Loucy (cell line): Measurements from ENCODE around the gene CACNA1C.

Experiments
- H2AFZ ChIP-seq: fragments of 200-600 bp; sonication (generic); 2 replicates; pipeline ENCODE4 v1.6.0; 2016; ENCODE audit warnings: antibody characterized with exemption, mild to moderate bottlenecking, low read length, moderate library complexity
- H3F3A ChIP-seq: fragments of 200-600 bp; 2 replicates; pipeline ENCODE4 v1.6.0; 2016; ENCODE audit warnings: antibody characterized with exemption, low read depth, mild to moderate bottlenecking
- H3K27me3 ChIP-seq: fragments of 200-600 bp; sonication (generic); 2 replicates; pipeline ENCODE4 v1.6.1; 2014; ENCODE audit warnings: low read length, mild to moderate bottlenecking; ENCODE audit not compliant: insufficient read depth, poor library complexity, severe bottlenecking
- H3K36me3 ChIP-seq: fragments of 200-600 bp; sonication (generic); 2 replicates; pipeline ENCODE4 v1.6.1; 2016; ENCODE audit warnings: low read length; ENCODE audit not compliant: insufficient read depth
- H3K4me1 ChIP-seq: fragments of 200-600 bp; sonication (generic); 2 replicates; pipeline ENCODE4 v1.5.1; 2014; ENCODE audit warnings: low read length, mild to moderate bottlenecking; ENCODE audit not compliant: insufficient read depth, poor library complexity, severe bottlenecking
- H3K4me2 ChIP-seq: fragments of 200-600 bp; sonication (generic); 2 replicates; pipeline ENCODE4 v1.6.0; 2014; ENCODE audit warnings: antibody characterized with exemption, low read length, low read depth, mild to moderate bottlenecking; ENCODE audit not compliant: poor library complexity, severe bottlenecking
- H3K4me3 ChIP-seq: fragments of 200-600 bp; sonication (generic); 2 replicates; pipeline ENCODE4 v1.5.1; 2014; ENCODE audit warnings: low read length, mild to moderate bottlenecking, mixed read lengths; ENCODE audit not compliant: poor library complexity, severe bottlenecking
- H3K79me2 ChIP-seq: fragments of 200-600 bp; sonication (generic); 2 replicates; pipeline ENCODE4 v1.6.1; 2014; ENCODE audit warnings: low read length; ENCODE audit not compliant: insufficient read depth
- H3K9ac ChIP-seq: fragments of 200-600 bp; sonication (generic); 2 replicates; pipeline ENCODE4 v1.6.0; 2014; ENCODE audit warnings: mild to moderate bottlenecking, low read depth, low read length, moderate library complexity; ENCODE audit not compliant: poor library complexity, severe bottlenecking
- H3K9me2 ChIP-seq: fragments of 200-600 bp; sonication (generic); replicated peaks from 2 replicates; pipeline ENCODE4 v1.6.1; 2016; ENCODE audit warnings: low read depth, low read length, mixed read lengths
- H3K9me3 ChIP-seq: fragments of 200-600 bp; sonication (generic); 2 replicates; pipeline ENCODE4 v1.6.1; 2014; ENCODE audit warnings: mild to moderate bottlenecking, antibody characterized with exemption, low read length, low read depth; ENCODE audit not compliant: insufficient read depth
- H4K20me1 ChIP-seq: fragments of 200-600 bp; sonication (generic); 2 replicates; pipeline ENCODE4 v1.6.0; 2014; ENCODE audit warnings: antibody characterized with exemption, low read length, mild to moderate bottlenecking; ENCODE audit not compliant: insufficient read depth, poor library complexity, severe bottlenecking
- CTCF ChIP-seq: fragments of 200-600 bp; sonication (generic); conservative IDR thresholded peaks from 2 replicates; pipeline ENCODE4 v1.5.1; 2014; ENCODE audit warnings: mild to moderate bottlenecking, antibody characterized with exemption, low read length
- EZH2phosphoT487 ChIP-seq: fragments of 200-600 bp; IDR thresholded peaks from 2 replicates; pipeline ENCODE4 v1.6.1; 2018; ENCODE audit warnings: antibody characterized with exemption, mild to moderate bottlenecking, moderate library complexity, borderline replicate concordance

Gene CACNA1C

GRCh38 chr12:2402073-2402579, 349.3 kb downstream of the CACNA1C start:
- Histone ChIP-seq H3K4me3 (no peak overlapping the region), H3K9ac (no peak overlapping the region), H3K4me2 (no peak overlapping the region), H3K9me2 (no peaks in the 10 kb centered on the region), H3K4me1 (no peaks in the 10 kb centered on the region), H3F3A (no peaks in the 10 kb centered on the region), H2AFZ (no peak overlapping the region), H3K36me3 (no peaks in the 10 kb centered on the region), H4K20me1 (no peaks in the 10 kb centered on the region), H3K27me3 (no peaks in the 10 kb centered on the region), H3K9me3 (no peaks in the 10 kb centered on the region), H3K79me2 (no peaks in the 10 kb centered on the region)
- no peak for TF ChIP-seq EZH2phosphoT487
- no peak for TF ChIP-seq CTCF

- Histone ChIP-seq H3K9me3 (no peaks in the 10 kb centered on the region), H3F3A (no peaks in the 10 kb centered on the region), H4K20me1 (no peaks in the 10 kb centered on the region), H2AFZ (no peak overlapping the region), H3K79me2 (no peaks in the 10 kb centered on the region), H3K9me2 (no peaks in the 10 kb centered on the region), H3K4me1 (no peaks in the 10 kb centered on the region), H3K27me3 (no peaks in the 10 kb centered on the region), H3K9ac (no peak overlapping the region), H3K4me2 (no peak overlapping the region), H3K36me3 (no peaks in the 10 kb centered on the region), H3K4me3 (no peak overlapping the region)
- TF ChIP-seq CTCF (no peak), EZH2phosphoT487 (no peak)
These were observed 350.6 kb downstream of the CACNA1C start for GRCh38 chr12:2403221-2403976.

GRCh38 chr12:2405039-2405438, 352.3 kb downstream of the CACNA1C start:
- Histone ChIP-seq H3K4me3 (no peak overlapping the region), H3K36me3 (no peaks in the 10 kb centered on the region), H3K79me2 (no peaks in the 10 kb centered on the region), H3F3A (no peaks in the 10 kb centered on the region), H2AFZ (no peak overlapping the region), H3K4me1 (no peaks in the 10 kb centered on the region), H4K20me1 (no peaks in the 10 kb centered on the region), H3K9ac (no peak overlapping the region), H3K9me3 (no peaks in the 10 kb centered on the region), H3K27me3 (no peaks in the 10 kb centered on the region), H3K9me2 (no peaks in the 10 kb centered on the region), H3K4me2 (no peak overlapping the region)
- TF ChIP-seq CTCF (no peak), EZH2phosphoT487 (no peak)
